Activated CD4-positive, alpha-beta T cell treated with anti-CD3 and anti-CD28 coated beads, Interleukin-2, amount 50 U/mL, for 48 hours (primary cell): Measurements from ENCODE around the gene SERINC2.
A peak's percentile ranks its signal among the peaks of the same experiment; 100 is the strongest.
"Not testable (repeated sequence)": the region's sequence is repeated elsewhere in the genome, so short reads cannot be mapped to it uniquely, and the experiment has no call there.

Experiments used
- DNase-seq, 2 experiments: peaks; one replicate each; pipeline ENCODE4 v3.0.0-alpha.2; 2020

Gene SERINC2

DNA sequence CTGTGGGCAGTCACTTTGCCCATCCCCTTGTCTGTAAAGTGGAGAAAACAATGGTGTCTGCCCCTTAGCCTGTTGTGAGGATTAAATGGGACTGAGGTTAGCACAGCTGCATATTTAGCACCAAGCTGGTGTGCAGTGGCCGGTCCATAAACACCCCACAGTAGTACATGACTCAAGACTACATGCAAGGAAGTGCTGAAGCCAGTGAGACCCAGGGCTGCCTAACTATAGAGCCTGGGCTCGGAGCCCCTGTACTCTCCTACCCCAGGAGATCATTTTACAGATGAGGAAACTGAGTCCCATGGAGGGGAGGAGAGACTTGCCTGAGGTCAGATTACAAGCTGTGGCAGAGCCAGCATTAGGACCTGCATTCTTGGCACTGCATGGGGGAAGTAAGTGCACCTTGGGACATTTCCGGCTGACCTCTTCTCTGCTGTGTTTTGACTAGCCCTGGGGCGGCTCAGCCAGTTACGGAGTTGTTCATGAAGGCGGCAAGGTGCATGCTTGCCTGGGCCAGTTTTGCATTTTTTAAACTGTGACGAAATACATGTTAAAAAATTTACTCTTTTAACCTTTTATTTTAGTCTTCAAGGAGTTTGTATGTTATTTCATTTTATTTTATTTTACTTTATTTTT is 3.2 kb downstream of the SERINC2 start:
- DNase-seq: no peak

GRCh38 chr1:31417148-31417547 is 4.1 kb downstream of the SERINC2 start:
- DNase-seq: no peak

- DNase-seq: no peak
Measured at GRCh38 chr1:31418626-31419323, 5.8 kb downstream of the SERINC2 start.

- DNase-seq: no peak
Measured at GRCh38 chr1:31420716-31421115, 7.7 kb downstream of the SERINC2 start.

DNA sequence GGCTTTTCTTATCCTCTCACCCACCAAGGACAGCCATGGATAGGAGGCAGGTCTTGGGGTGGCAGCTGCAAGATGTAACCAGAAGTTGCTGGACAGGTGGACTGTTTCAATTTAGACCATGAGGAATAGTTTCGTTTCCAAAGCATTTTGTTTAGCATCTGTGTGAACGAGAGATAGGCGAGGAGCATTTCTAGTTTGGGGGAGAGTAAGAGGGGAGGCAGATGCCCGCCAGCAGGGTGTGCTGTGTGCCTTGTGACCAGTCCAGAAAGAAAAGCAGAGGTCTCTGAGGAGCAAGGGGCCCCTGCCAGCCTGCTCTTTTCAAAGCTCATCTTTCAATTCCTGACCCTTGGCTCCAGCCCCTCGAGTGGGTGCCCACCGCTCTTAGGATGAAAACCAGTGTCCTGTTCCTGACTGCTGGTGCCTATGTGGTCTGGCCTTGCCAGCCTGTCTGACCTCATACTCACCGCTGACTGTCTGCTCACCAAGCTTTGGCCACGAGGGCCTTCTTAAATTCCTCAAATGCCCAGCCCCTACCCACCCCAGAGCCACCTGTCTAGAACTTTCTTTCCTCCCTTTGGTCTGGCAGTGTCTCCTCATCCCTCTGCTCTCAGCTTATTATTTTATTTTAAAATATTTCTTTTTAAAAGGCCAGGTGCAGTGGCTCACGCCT is 8.5 kb downstream of the SERINC2 start:
- DNase-seq: no peak

DNA sequence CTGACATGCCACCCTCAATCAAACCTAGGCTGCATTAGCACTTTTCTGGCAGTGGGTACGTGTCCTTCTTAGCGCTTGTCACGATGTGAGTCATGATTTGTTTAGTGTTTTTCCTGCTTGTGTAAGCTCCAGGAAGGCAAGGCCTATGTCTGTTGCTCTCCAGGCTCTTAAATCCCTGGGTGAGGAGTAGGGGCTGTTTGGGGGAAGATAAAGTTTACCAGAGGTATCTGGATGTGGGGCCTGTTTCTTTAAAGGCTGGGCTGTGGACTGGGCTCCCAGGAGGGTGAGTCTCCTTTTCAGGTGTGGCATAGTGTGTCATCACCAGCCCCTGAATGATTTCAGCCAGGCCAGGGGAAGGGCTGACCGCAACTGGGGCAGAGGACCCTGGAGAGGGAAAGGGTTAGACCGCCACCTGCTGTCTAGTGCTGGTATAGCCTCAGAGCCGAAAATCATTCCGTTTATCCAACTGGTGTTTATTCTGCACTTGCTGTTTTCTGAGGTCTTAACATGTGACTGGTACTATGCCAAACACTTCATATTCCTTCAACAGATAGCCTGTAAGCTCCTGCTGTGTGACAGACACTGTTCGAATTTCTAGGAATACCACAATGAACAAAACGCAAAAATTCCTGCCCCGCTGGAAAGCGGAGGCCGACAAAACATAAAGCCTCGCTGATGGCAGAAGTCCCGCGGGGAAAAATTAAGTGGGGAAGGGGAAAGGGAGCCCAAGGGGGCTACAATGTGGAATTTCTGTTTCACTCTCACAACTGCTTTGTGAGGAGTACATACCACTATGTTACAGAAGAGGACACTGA is 9.7 kb downstream of the SERINC2 start:
- DNase-seq: peak; percentile 76 to 83

DNA sequence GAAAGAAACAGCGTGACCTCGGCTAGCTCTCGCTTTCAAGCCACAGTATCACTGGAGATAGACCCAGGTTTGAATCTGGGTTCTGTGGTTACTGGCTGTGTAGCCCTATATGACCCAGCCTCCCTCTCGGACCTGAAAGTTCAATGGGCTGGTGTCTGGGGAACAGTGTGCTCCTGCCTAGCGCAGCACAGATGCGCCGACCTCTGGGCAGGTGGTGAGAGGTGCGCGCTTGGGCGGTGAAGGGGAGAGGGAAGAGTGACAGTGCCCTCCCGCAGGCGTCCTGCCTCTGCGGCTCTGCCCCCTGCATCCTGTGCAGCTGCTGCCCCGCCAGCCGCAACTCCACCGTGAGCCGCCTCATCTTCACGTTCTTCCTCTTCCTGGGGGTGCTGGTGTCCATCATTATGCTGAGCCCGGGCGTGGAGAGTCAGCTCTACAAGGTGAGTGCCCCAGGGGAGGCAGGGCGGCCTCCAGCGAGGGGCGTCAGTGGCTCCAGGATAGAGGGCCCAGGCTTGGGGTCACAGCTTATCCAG is 10.5 kb downstream of the SERINC2 start:
- DNase-seq: no peak

GRCh38 chr1:31424568-31424967 is 11.6 kb downstream of the SERINC2 start:
- DNase-seq: no peak

GRCh38 chr1:31425301-31426081 is 12.5 kb downstream of the SERINC2 start:
- no peak for DNase-seq

- DNase-seq: no peak
Measured at GRCh38 chr1:31426249-31426922, 13.4 kb downstream of the SERINC2 start.

GRCh38 chr1:31427322-31427721 is 14.3 kb downstream of the SERINC2 start:
- DNase-seq: no peak

- DNase-seq: no peak
Measured at GRCh38 chr1:31428436-31429221, 15.6 kb downstream of the SERINC2 start.

GRCh38 chr1:31429583-31429982 is 16.6 kb downstream of the SERINC2 start:
- DNase-seq: no peak

GRCh38 chr1:31431351-31432257 is 18.6 kb downstream of the SERINC2 start:
- not testable (repeated sequence) for DNase-seq

DNA sequence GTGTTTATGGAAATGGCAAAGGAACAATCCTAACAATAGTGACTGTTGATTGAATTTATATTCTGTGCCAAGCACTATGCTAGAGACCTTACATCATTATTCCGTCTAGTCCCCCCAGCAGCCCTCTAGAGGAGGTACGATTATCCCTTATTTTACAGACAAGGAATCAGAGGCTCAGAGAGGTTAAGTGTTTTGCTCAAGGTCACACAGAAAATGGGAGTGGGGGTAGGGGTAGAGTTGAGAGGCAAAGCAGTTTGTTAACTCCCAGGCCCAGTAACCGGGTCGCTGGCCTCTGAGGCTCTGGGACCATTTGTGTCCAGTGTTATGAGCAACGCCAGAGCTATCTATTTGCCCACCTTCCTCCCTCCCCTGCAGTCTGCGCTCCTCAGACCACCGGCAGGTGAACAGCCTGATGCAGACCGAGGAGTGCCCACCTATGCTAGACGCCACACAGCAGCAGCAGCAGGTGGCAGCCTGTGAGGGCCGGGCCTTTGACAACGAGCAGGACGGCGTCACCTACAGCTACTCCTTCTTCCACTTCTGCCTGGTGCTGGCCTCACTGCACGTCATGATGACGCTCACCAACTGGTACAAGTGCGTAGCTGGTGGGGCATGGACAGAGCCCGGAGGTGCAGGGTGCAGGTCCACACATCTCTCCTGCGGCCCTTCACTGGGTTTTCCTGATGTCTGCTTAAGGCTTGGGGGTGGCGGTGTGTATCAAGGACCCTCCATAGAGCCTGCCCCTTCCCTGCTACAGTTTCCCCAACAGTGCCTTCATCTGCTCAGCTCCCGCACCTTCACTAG is 19.8 kb downstream of the SERINC2 start:
- DNase-seq: no peak

DNA sequence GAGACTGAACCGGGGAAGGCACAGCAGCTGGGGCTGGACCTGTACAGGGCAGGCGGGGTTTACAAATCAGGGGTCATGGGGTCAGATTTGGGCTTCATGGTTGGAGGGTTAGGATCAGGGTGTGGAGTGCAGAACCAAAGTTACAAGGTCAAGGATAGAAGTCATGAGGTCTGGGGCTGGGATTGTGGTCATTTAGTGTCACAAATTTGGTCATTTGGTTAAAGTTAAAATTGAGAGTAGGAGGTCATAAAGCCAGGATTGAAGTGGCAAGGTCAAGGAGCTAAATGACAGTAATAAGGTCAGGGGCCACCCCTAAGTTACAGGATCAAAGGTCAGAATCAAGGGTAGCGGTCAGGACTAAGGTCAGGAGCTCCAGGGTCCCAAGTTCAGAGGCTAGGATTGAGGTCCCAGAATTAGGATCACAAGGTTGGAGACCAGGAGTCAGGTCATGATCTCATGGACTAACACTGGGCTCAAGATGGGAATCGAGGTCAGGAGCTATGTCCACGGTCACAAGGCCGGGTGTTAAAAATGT is 20.4 kb downstream of the SERINC2 start:
- no peak for DNase-seq

GRCh38 chr1:31434101-31434871 is 21.3 kb downstream of the SERINC2 start:
- DNase-seq: no peak

- no peak for DNase-seq
Measured at GRCh38 chr1:31434979-31435378, 22.0 kb downstream of the SERINC2 start.
